ENCODE data around the gene CARMIL1. TPM values are rescaled to one million over a fixed set of nuclear protein-coding genes. Genes with fewer than 3 reads are reported as not detected.
A peak's percentile ranks its signal among the peaks of the same experiment; 100 is the strongest.

The CARMIL1 gene
- total and polyA plus RNA-seq, 4 donors: 22.3 to 33.9 (median 31.6) TPM

DNA sequence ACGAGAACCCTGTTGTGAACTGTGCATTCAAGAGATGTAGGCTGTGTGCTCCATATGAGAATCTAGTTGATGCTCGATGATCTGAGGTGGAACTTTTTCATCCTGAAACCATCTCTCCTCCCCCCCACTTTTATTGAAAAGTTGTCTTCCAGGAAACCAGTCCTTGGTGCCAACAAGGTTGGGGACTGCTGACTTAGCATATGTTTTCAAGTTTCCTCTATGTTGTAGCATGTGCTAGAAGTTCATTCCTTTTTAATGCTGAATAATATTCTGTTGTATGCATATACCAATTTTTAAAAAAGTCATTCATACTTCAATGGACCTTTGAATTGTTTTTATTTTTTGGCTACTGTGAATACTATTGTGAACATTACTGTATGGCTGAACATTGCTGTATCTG is 27.2 kb downstream of the CARMIL1 start:
- H3K27ac ChIP-seq (ENCODE audit: low read depth in 1 of 2, low read length in 2 of 2): peak overlapping the region in 1 of 2 donors; percentile 32

DNA sequence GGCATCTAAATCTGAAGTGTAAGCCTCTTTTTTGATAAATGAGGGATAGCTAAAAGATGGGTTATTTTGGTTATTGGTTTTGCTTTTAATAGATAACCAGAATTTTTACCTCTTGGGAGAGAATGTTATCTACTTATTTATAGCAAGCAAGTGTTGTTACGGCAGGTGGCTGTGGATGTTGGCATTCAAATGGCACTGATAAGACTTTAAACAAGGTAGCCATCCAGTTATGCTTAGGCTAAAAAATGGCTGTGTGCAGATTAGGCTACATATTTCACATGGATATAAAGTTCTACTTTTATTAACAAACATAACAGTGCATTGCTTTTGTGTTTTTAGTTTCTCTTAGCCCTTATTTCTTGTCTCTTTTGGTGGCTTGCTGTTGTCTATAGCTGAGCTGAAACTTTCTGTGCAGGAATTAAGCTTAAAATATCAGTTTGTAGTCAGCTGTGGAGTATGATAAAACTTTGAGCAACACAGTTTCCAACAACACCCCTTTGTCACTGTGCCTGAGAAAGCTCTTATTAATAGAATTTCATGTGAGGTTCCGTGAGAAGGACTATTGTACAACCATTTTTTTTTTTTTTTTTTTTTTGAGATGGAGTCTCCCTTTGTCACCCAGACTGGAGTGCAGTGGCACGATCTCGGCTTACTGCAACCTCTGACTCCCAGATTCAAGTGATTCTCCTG is 28.8 kb downstream of the CARMIL1 start:
- intact Hi-C loops (cut with DNase I): no loop called here
- WGBS, 2 donors: 4 to 5% methylated on average over 4 of the region's 4 CpGs
- H3K4me3 ChIP-seq (ENCODE audit: low read length in 2 of 2): peak overlapping the region; percentile 18 to 26
- H3K27ac ChIP-seq (ENCODE audit: low read depth in 1 of 2, low read length in 2 of 2): peak overlapping the region; percentile 36 to 82
- H3K27me3 ChIP-seq (ENCODE audit: control insufficient read depth in 1 of 2, insufficient read depth in 2 of 2, low read length in 1 of 2): no peaks in the 10 kb centered on the region
- H3K4me1 ChIP-seq (ENCODE audit: control insufficient read depth in 1 of 2, insufficient read depth in 2 of 2, low read length in 2 of 2): peaks cover 7 to 15% of the 10 kb centered on the region in 2 donors
- H3K36me3 ChIP-seq (ENCODE audit: control insufficient read depth in 1 of 2, insufficient read depth in 2 of 2, low read length in 1 of 2): no peaks in the 10 kb centered on the region
- H3K9me3 ChIP-seq (ENCODE audit: control insufficient read depth, low read length): no peaks in the 10 kb centered on the region
- ATAC-seq (ENCODE audit: low FRiP score) (peak; percentile 16), DNase-seq (no peak)

More for the DNA sequence above, 27.2 kb downstream of the CARMIL1 start:
- no peak for DNase-seq
- Histone ChIP-seq H3K36me3 (ENCODE audit: control insufficient read depth in 1 of 2, insufficient read depth in 2 of 2, low read length in 1 of 2) (no peaks in the 10 kb centered on the region), H3K9me3 (ENCODE audit: control insufficient read depth, low read length) (no peaks in the 10 kb centered on the region), H3K27me3 (ENCODE audit: control insufficient read depth in 1 of 2, insufficient read depth in 2 of 2, low read length in 1 of 2) (no peaks in the 10 kb centered on the region), H3K4me1 (ENCODE audit: control insufficient read depth in 1 of 2, insufficient read depth in 2 of 2, low read length in 2 of 2) (peaks cover 9 to 26% of the 10 kb centered on the region in 2 donors), H3K4me3 (ENCODE audit: low read length in 2 of 2) (no peak overlapping the region)
- intact Hi-C loops (cut with DNase I): no loop called here
- no peak for ATAC-seq (ENCODE audit: low FRiP score)
- WGBS, 2 donors: 93 to 96% methylated on average over 2 of the region's 2 CpGs

DNA sequence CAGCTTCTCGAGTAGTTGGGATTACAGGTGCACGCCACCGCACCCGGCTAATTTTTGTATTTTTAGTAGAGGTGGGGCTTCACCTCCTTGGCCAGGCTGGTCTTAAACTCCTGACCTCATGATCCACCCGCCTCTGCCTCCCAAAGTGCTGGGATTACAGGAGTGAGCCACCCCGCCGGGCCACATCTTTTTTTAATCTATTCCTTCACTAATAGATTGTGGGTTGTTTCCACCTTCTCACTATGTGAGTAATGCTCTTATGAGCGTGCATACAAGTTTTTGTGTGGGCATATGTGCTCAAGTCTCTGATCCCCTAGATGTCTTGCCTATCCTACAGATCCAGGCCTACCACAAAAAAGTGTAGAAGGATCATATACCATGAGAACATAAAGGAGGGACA is 30.7 kb downstream of the CARMIL1 start:
- H3K9me3 ChIP-seq (ENCODE audit: control insufficient read depth, low read length): no peaks in the 10 kb centered on the region
- no peaks in the 10 kb centered on the region for H3K36me3 ChIP-seq (ENCODE audit: control insufficient read depth in 1 of 2, insufficient read depth in 2 of 2, low read length in 1 of 2)
- H3K27me3 ChIP-seq (ENCODE audit: control insufficient read depth in 1 of 2, insufficient read depth in 2 of 2, low read length in 1 of 2): no peaks in the 10 kb centered on the region
- H3K4me3 ChIP-seq (ENCODE audit: low read length in 2 of 2): no peak overlapping the region
- peaks cover 8 to 13% of the 10 kb centered on the region in 2 donors for H3K4me1 ChIP-seq (ENCODE audit: control insufficient read depth in 1 of 2, insufficient read depth in 2 of 2, low read length in 2 of 2)
- WGBS, 2 donors: 83 to 94% methylated on average over 8 of the region's 8 CpGs
- ATAC-seq (ENCODE audit: low FRiP score) (no peak), DNase-seq (no peak)
- peak overlapping the region in 1 of 2 donors; percentile 30 for H3K27ac ChIP-seq (ENCODE audit: low read depth in 1 of 2, low read length in 2 of 2)
- intact Hi-C loops (cut with DNase I): loop anchor here in 1 of 2 donors (5.0 kb wide), 1 partner anchor 47 kb away; no protein-coding TSS in a partner anchor

DNA sequence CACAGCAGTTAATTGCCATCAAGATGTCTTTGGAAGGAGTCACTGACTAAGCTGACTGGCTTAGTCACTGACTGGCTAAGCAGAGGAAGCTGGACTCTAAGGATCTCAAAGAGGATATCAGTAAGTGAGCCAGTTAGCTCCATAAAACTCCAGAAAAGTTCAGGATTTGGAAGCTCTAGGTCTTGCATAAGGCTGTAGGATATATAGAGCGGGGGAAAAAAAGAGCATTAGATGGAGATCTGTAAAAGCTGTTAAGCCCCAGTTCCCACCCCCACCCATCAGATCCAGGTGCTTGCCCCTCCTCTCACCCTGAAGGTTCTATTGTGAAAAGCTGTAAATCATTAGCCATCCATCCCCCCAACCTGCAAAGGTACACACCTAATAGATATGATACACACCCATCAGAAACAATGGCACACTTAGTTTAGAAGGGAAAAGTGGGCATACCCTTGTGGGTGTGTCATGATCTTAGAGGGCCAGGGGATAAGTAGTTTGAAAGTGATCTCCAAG is 32.2 kb downstream of the CARMIL1 start:
- peak; percentile 64 for ATAC-seq (ENCODE audit: low FRiP score)
- no peak for DNase-seq
- Histone ChIP-seq H3K9me3 (ENCODE audit: control insufficient read depth, low read length) (no peaks in the 10 kb centered on the region), H3K4me1 (ENCODE audit: control insufficient read depth in 1 of 2, insufficient read depth in 2 of 2, low read length in 2 of 2) (peaks cover 11 to 18% of the 10 kb centered on the region in 2 donors), H3K27ac (ENCODE audit: low read depth in 1 of 2, low read length in 2 of 2) (peak overlapping the region; percentile 43 to 71), H3K4me3 (ENCODE audit: low read length in 2 of 2) (no peak overlapping the region), H3K27me3 (ENCODE audit: control insufficient read depth in 1 of 2, insufficient read depth in 2 of 2, low read length in 1 of 2) (no peaks in the 10 kb centered on the region), H3K36me3 (ENCODE audit: control insufficient read depth in 1 of 2, insufficient read depth in 2 of 2, low read length in 1 of 2) (no peaks in the 10 kb centered on the region)
- intact Hi-C loops (cut with DNase I): loop anchor here in 1 of 2 donors (5.0 kb wide), 1 partner anchor 46 kb away; no protein-coding TSS in a partner anchor
- whole genome bisulfite sequencing, 2 donors: 94 to 98% methylated on average over 1 of the region's 1 CpG

DNA sequence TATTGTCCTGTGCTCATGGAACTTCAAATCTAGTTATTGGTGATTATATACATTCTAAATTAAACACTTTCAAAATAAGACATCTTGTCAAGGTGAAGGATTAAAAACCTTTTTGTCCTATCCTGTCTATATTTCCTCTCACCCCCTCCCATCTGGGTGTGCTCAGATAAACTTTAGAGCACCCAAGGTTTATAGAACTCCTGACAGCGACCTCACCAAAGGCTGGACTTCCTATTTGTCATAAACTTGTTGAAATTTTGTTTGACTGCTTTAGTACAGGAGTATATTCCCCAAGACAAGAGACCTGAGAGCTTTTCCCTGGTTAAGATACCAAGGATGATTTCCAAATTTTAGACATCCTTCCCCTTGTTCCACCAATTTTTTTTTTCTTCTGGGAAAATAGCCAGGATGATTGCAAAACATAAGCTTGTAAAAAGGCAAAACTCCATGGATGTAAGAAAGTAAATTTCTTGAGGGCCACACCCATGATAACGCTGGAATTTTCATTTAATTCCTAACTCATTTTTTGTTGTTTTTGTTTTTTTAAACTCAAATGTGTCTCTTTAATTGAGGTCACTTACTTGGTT is 33.0 kb downstream of the CARMIL1 start:
- Histone ChIP-seq H3K4me1 (ENCODE audit: control insufficient read depth in 1 of 2, insufficient read depth in 2 of 2, low read length in 2 of 2) (peaks cover 14 to 18% of the 10 kb centered on the region in 2 donors), H3K27ac (ENCODE audit: low read depth in 1 of 2, low read length in 2 of 2) (peak overlapping the region in 1 of 2 donors; percentile 71), H3K4me3 (ENCODE audit: low read length in 2 of 2) (no peak overlapping the region), H3K27me3 (ENCODE audit: control insufficient read depth in 1 of 2, insufficient read depth in 2 of 2, low read length in 1 of 2) (no peaks in the 10 kb centered on the region), H3K9me3 (ENCODE audit: control insufficient read depth, low read length) (no peaks in the 10 kb centered on the region), H3K36me3 (ENCODE audit: control insufficient read depth in 1 of 2, insufficient read depth in 2 of 2, low read length in 1 of 2) (no peaks in the 10 kb centered on the region)
- intact Hi-C loops (cut with DNase I): loop anchor here in 1 of 2 donors (5.0 kb wide), 1 partner anchor 45 kb away; no protein-coding TSS in a partner anchor
- peak; percentile 64 for ATAC-seq (ENCODE audit: low FRiP score)
- no peak for DNase-seq
- 38 to 40% methylated on average over 2 of the region's 2 CpGs for WGBS, 2 donors

DNA sequence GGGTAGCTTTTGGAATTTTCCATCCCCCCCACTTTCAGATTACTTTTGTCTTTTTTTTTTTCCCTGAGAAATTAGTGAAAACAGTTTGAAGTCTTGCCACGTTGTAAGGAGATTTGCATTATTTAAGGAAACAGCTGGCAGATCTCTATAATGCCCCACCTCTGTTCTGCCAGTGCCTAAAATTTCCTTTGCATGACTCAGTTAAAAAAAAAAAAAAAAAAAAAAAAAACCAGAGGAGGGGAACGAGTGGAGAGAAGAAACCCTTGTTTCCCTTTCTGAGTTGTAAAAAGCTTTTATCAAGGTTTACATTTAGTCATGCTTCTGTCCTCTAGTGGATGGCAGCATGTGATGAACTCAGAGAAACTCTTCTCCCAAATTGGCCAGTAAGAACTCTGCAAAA is 33.5 kb downstream of the CARMIL1 start:
- H3K27me3 ChIP-seq (ENCODE audit: control insufficient read depth in 1 of 2, insufficient read depth in 2 of 2, low read length in 1 of 2): no peaks in the 10 kb centered on the region
- H3K4me1 ChIP-seq (ENCODE audit: control insufficient read depth in 1 of 2, insufficient read depth in 2 of 2, low read length in 2 of 2): peaks cover 14 to 18% of the 10 kb centered on the region in 2 donors
- intact Hi-C loops (cut with DNase I): loop anchor here in 1 of 2 donors (5.0 kb wide), 1 partner anchor 45 kb away; no protein-coding TSS in a partner anchor
- peak overlapping the region in 1 of 2 donors; percentile 86 for H3K27ac ChIP-seq (ENCODE audit: low read depth in 1 of 2, low read length in 2 of 2)
- ATAC-seq (ENCODE audit: low FRiP score) (peak; percentile 46), DNase-seq (no peak)
- no peak overlapping the region for H3K4me3 ChIP-seq (ENCODE audit: low read length in 2 of 2)
- no peaks in the 10 kb centered on the region for H3K9me3 ChIP-seq (ENCODE audit: control insufficient read depth, low read length)
- no peaks in the 10 kb centered on the region for H3K36me3 ChIP-seq (ENCODE audit: control insufficient read depth in 1 of 2, insufficient read depth in 2 of 2, low read length in 1 of 2)
- 0 to 1% methylated on average over 2 of the region's 2 CpGs for WGBS, 2 donors

DNA sequence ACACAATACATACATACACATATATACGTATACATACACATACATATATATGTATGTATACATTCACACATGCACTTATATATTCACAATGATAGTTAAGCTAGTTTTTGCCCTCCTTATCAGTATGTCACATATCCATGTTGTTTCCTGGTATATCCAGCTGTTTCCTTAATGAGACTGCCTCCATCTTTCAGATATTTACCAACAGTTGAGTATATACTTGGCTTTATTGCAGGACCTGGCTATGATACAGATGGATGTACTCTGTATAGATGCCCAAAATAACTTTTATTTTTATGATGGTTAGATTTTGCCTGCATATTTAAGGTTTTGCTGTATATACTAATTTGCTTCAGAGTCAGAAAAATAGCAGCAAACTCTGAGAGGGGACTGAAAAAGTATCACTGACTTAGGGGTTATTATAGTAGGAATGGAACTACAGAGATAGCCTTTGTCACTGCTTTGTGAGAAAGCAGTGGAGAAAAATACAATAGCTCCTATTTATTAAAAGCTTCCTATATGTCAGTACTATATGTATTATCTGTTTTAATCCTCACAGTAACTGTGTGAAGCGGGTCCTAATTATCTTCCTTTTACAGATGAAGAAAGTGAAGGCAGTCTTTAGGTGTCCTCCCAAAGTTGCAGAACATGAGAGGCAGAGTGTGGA is 35.5 kb downstream of the CARMIL1 start:
- ATAC-seq (ENCODE audit: low FRiP score): no peak
- Histone ChIP-seq H3K36me3 (ENCODE audit: control insufficient read depth in 1 of 2, insufficient read depth in 2 of 2, low read length in 1 of 2) (no peaks in the 10 kb centered on the region), H3K27ac (ENCODE audit: low read depth in 1 of 2, low read length in 2 of 2) (no peak overlapping the region), H3K9me3 (ENCODE audit: control insufficient read depth, low read length) (no peaks in the 10 kb centered on the region), H3K27me3 (ENCODE audit: control insufficient read depth in 1 of 2, insufficient read depth in 2 of 2, low read length in 1 of 2) (no peaks in the 10 kb centered on the region), H3K4me3 (ENCODE audit: low read length in 2 of 2) (no peak overlapping the region), H3K4me1 (ENCODE audit: control insufficient read depth in 1 of 2, insufficient read depth in 2 of 2, low read length in 2 of 2) (peaks cover 14 to 18% of the 10 kb centered on the region in 2 donors)
- intact Hi-C loops (cut with DNase I): loop anchor here in 1 of 2 donors (5.0 kb wide), 1 partner anchor 43 kb away; no protein-coding TSS in a partner anchor
- WGBS, 2 donors: 94 to 95% methylated on average over 2 of the region's 2 CpGs
- DNase-seq: no peak

All from aorta (tissue), 5 donors.